HUES64 (cell line): ENCODE results near the gene CFAP73.

Source experiments
- H3K27ac ChIP-seq: 2 replicates; pipeline ENCODE4 v1.7.0; 2013; ENCODE audit warnings: low read depth, low read length, inconsistent platforms
- H3K27me3 ChIP-seq: 2 replicates; pipeline ENCODE4 v1.6.1; 2013; ENCODE audit warnings: mild to moderate bottlenecking, low read length; ENCODE audit not compliant: insufficient read depth
- H3K36me3 ChIP-seq: 2 replicates; pipeline ENCODE4 v1.6.1; 2013; ENCODE audit warnings: mild to moderate bottlenecking, low read length; ENCODE audit not compliant: insufficient read depth
- H3K4me1 ChIP-seq: 2 replicates; pipeline ENCODE4 v1.6.1; 2013; ENCODE audit warnings: mild to moderate bottlenecking, low read length, moderate library complexity; ENCODE audit not compliant: insufficient read depth
- H3K4me3 ChIP-seq: 2 replicates; pipeline ENCODE4 v1.5.1; 2013; ENCODE audit warnings: mild to moderate bottlenecking, low read length, moderate library complexity
- H3K9ac ChIP-seq: 2 replicates; pipeline ENCODE4 v1.6.1; 2013; ENCODE audit warnings: mild to moderate bottlenecking, low read depth, low read length
- H3K9me3 ChIP-seq: 2 replicates; pipeline ENCODE4 v1.6.1; 2013; ENCODE audit warnings: low read depth, low read length; ENCODE audit not compliant: insufficient read depth
- WGBS: fragments of 150-250, 120-280 bp; methylation state at CpG from one replicate; pipeline ENCODE4 v1.1.7; 2013; ENCODE audit warnings: missing lambda C conversion rate; 5-methylcytosine and 5-hydroxymethylcytosine counted together

CFAP73 gene

GRCh38 chr12:113196582-113196981 lies 47.1 kb downstream of the CFAP73 start:
- Histone ChIP-seq H3K36me3 (peaks cover 7% of the 10 kb centered on the region), H3K4me3 (no peak overlapping the region), H3K4me1 (peaks cover 5% of the 10 kb centered on the region; the same call in 1 of the 2 replicates), H3K27ac (no peak overlapping the region), H3K27me3 (no peaks in the 10 kb centered on the region), H3K9me3 (no peaks in the 10 kb centered on the region), H3K9ac (no peak overlapping the region)
- 93% methylated on average over 7 of the region's 7 CpGs for WGBS

DNA sequence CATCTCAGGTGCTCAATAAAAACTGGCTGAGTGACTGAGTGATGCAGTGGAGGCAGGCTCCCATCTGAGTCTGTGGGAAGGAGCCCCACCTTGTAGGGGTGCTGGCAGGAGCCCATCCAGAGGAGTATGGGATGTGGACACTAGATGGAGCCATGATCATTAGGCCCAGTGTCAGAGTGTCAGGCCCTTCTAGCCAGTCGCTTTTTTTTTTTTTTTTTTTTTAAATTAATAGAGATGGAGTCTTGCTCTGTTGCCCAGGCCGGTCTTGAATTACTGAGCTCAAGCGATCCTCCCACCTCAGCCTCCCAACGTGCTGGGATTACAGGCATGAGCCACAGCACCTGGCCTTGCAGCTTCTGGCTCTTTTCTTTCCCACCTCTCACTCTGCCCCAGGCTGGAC lies 47.5 kb downstream of the CFAP73 start:
- peaks cover 5% of the 10 kb centered on the region; the same call in 1 of the 2 replicates for H3K4me1 ChIP-seq
- H3K27me3 ChIP-seq = no peaks in the 10 kb centered on the region
- no peak overlapping the region for H3K27ac ChIP-seq
- H3K36me3 ChIP-seq = peaks cover 3% of the 10 kb centered on the region; the same call in 1 of the 2 replicates
- H3K4me3 ChIP-seq = no peak overlapping the region
- 37% methylated on average over 4 of the region's 4 CpGs for WGBS
- H3K9ac ChIP-seq = no peak overlapping the region
- no peaks in the 10 kb centered on the region for H3K9me3 ChIP-seq

DNA sequence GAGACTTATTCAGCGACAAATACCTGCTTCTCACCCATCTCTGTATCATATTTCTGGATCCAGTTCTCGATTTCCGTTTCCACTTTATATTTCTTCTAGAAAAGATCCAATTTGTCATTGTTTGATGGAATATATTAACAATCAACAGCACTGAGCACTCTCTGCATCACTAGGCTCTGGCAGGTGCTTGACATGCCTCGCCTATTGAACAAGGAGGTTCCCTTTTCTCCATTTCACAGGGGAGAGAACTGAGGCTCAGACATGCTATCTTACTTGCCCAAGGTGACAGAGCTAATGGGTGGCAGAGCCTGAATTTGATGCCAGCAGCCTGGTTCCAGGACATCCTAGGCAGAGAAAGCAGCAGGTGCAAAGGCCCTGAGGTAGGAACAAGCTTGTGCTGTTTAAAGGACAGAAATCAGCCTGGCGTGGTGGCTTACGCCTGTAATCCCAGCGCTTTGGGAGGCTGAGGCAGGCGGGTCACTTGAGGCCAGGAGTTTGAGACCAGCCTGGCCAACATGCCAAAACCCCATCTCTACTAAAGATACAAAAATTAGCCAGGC lies 48.1 kb downstream of the CFAP73 start:
- WGBS = 96% methylated on average over 8 of the region's 8 CpGs
- Histone ChIP-seq H3K4me3 (no peak overlapping the region), H3K36me3 (no peaks in the 10 kb centered on the region), H3K27ac (no peak overlapping the region), H3K9me3 (no peaks in the 10 kb centered on the region), H3K4me1 (peaks cover 5% of the 10 kb centered on the region; the same call in 1 of the 2 replicates), H3K9ac (no peak overlapping the region), H3K27me3 (no peaks in the 10 kb centered on the region)

DNA sequence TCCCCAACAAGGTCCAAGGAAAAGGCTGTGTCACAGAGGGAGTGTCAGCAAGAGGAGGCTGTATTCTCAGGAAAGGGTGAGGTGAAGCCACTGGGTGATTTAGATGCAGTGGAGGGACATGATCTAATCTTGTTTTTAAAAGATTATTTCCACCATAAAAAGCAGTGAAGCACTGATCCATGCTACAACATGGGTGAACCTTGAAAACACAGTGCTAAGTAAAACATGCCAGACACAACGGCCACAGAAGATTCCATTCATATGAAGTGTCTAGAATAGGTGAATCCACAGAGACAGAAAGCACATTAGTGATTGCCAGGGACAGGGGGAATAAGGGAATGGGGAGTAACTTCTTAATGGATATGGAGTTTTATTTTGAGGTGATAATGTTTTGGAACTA lies 48.8 kb downstream of the CFAP73 start:
- H3K27ac ChIP-seq = no peak overlapping the region
- WGBS = 96% methylated on average over 1 of the region's 1 CpG

DNA sequence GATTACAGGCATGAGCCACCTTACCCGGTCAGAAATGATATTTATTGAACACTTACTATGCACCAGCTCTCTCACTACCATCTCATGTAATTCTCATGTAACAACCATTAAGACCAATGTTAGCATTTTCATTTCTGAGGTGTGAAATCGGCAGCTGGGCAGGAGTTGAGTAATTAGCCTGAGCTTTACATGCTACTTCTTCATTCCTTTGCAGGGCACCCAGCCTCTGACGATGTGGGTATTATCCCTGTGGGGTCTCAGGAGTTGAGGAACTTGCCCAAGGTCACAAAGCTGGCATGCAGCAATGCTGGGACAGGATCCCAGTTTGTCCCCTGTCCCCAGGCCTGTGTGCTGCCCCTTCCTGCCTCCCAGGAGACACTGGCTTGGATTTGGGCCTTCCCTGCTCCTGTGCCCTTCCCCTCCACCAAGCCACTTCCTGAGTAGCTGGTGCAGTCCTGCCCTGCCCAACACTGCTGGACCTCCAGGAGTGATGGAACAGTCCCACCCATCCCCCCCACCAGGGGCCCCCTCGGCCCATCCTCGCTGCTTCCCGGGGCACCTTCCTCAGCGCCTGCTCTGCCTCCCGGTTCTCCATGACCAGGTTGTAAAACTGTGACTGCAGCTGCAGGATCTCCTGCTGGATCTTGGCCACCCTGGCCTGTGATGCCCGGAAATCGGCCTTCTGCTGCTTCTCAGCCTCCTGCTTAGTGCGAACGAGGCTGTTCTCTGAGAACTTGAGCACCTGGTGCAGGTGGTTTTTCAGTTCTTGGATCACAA lies 50.7 kb downstream of the CFAP73 start:
- Histone ChIP-seq H3K9ac (no peak overlapping the region), H3K4me1 (peaks cover 3% of the 10 kb centered on the region; the same call in 1 of the 2 replicates), H3K27ac (no peak overlapping the region), H3K27me3 (no peaks in the 10 kb centered on the region), H3K4me3 (no peak overlapping the region), H3K36me3 (no peaks in the 10 kb centered on the region), H3K9me3 (no peaks in the 10 kb centered on the region)
- 91% methylated on average over 12 of the region's 12 CpGs for WGBS

More for the DNA sequence above, 48.8 kb downstream of the CFAP73 start:
- Histone ChIP-seq H3K27me3 (no peaks in the 10 kb centered on the region), H3K9me3 (no peaks in the 10 kb centered on the region), H3K4me1 (peaks cover 5% of the 10 kb centered on the region; the same call in 1 of the 2 replicates), H3K9ac (no peak overlapping the region), H3K36me3 (no peaks in the 10 kb centered on the region), H3K4me3 (no peak overlapping the region)

DNA sequence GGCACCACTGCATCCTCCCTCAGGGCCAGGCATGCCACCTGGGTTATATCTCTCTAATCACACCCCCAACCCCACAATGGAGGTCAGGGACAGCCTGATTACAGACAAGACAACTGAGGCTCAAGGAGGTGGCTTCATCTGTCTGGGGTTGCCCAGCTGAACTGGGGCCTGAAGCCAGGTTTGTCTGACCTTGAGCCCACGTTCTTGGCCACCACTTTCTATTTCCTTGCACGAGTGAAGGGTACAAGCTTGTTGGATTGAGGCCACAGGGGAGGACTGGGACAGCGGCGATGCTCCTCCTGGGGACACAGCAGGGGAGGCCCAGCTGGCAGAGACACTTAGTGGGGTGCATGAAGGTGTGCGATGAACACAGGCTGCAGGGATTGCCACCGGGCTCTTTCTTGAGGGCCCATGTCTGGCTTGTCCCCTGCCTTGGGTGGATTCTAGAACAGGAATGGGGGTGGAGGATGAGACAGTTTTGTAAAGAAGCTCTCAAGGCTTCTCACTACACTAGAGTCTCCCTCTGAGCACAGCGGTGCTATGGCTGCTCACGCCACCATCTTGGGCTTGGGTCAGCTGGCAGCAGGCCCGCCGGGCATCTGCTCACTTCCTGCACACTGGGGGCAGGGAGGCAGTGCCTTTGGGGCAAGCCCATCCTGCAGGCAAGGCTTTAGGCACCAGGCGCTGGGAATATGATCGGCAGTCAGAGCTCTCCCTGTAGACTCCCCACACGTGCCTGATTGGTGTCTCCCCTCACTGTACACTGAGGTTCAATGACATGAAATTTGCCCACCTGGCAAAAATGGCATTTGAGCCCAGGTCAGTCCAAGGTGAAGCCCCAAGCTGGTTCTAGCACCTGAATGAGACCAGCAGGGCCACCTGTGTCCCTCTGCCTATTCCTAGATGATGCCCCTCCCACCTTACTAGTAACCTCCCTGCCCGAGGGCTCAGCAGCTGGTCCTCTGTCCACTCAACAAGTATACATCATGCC lies 52.0 kb downstream of the CFAP73 start:
- no peak overlapping the region for H3K4me3 ChIP-seq
- H3K9me3 ChIP-seq = 0 out of 2 replicates have a peak, but pooled peaks cover 4% of the 10 kb centered on the region
- no peaks in the 10 kb centered on the region for H3K36me3 ChIP-seq
- WGBS = 92% methylated on average over 14 of the region's 14 CpGs
- no peaks in the 10 kb centered on the region for H3K4me1 ChIP-seq
- H3K27me3 ChIP-seq = no peaks in the 10 kb centered on the region
- no peak overlapping the region for H3K27ac ChIP-seq
- H3K9ac ChIP-seq = no peak overlapping the region

DNA sequence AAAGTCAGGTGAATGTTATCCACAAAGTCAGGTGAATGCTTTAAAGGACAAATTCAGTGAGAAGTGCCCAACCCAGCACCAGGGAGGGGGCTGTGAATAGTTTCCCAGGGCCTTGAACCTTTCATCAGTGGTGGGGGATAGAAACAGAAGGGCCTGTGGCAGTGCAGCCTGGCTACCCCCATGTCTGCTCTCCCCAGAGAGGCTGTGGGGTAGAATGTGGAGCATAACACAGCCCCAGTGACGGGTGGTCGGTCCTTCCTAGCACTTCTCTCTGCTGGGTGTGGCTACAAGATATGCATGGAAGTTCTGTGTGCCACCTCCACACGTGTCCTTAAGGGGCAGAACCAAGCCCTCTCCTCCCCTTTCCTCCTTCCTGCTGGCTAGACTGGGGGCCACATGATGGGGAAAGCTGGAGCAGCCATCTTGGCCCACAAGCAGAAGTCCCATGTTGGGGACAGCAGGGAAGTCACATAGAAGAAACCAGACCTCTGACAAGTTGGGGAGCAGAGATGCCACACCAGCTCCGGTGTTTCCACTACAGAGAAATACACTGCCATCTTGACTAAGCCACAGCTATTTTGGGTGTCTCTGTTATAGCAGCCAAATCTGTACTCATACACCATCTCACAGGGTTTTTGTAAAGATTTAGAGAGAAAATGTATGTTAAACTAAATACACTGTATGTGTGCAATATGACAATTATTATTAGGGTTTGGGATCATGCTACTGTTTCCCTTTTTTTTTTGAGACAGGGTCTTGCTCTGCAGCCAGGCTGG lies 53.0 kb downstream of the CFAP73 start:
- no peak overlapping the region for H3K9ac ChIP-seq
- H3K27me3 ChIP-seq = no peaks in the 10 kb centered on the region
- no peaks in the 10 kb centered on the region for H3K36me3 ChIP-seq
- 0 out of 2 replicates have a peak, but pooled peaks cover 4% of the 10 kb centered on the region for H3K9me3 ChIP-seq
- H3K4me3 ChIP-seq = no peak overlapping the region
- H3K4me1 ChIP-seq = no peaks in the 10 kb centered on the region
- 88% methylated on average over 4 of the region's 4 CpGs for WGBS
- H3K27ac ChIP-seq = no peak overlapping the region

GRCh38 chr12:113203852-113204760 lies 54.6 kb downstream of the CFAP73 start:
- 0 out of 2 replicates have a peak, but pooled peaks cover 4% of the 10 kb centered on the region for H3K9me3 ChIP-seq
- no peak overlapping the region for H3K27ac ChIP-seq
- H3K4me1 ChIP-seq = peaks cover 4% of the 10 kb centered on the region; the same call in 1 of the 2 replicates
- no peaks in the 10 kb centered on the region for H3K27me3 ChIP-seq
- no peak overlapping the region for H3K4me3 ChIP-seq
- H3K36me3 ChIP-seq = no peaks in the 10 kb centered on the region
- H3K9ac ChIP-seq = no peak overlapping the region
- 94% methylated on average over 8 of the region's 8 CpGs for WGBS

DNA sequence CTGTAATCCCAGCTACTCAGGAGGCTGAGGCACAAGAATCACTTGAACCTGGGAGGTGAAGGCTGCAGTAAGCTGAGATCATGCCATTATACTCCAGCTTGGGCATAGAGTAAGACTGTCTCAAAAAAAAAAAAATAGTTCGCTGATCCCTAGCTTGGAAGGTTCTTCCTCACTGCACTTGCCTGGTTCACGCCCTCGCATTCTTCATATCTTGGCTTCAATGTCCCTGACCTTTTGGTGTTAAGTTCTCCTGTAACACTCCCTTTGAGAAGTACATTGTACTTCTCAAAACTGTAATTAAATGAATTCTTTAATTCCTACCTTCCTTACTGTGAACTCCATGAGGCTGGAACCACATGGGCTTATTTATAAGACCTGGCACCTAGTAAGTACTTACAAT lies 55.3 kb downstream of the CFAP73 start:
- H3K9ac ChIP-seq = no peak overlapping the region

More for the DNA sequence above, 55.3 kb downstream of the CFAP73 start:
- no peaks in the 10 kb centered on the region for H3K27me3 ChIP-seq
- H3K27ac ChIP-seq = no peak overlapping the region
- no peaks in the 10 kb centered on the region for H3K36me3 ChIP-seq
- 0 out of 2 replicates have a peak, but pooled peaks cover 4% of the 10 kb centered on the region for H3K9me3 ChIP-seq
- no peak overlapping the region for H3K4me3 ChIP-seq
- WGBS = 96% methylated on average over 3 of the region's 3 CpGs
- peaks cover 4% of the 10 kb centered on the region; the same call in 1 of the 2 replicates for H3K4me1 ChIP-seq
